K562 (cell line): ENCODE data around the gene FAM200A. TPM values are rescaled to one million over a fixed set of nuclear protein-coding genes. Genes with fewer than 3 reads are reported as not detected.

Source experiments
- CREM ChIP-seq: IDR thresholded peaks from 2 replicates; pipeline ENCODE4 v1.6.1; 2014; ENCODE audit warnings: antibody characterized with exemption, low read depth
- EP400 ChIP-seq: fragments of 450-650 bp; IDR thresholded peaks from 2 replicates; pipeline ENCODE4 v1.6.1; 2017; ENCODE audit warnings: antibody characterized with exemption, mild to moderate bottlenecking, moderate library complexity
- FOXM1 ChIP-seq, 2 experiments: fragments of 450-650 bp in 1 of 2; sonication (generic) in 1 of 2; formaldehyde crosslinking in 1 of 2; IDR thresholded peaks; 2 replicates each; pipeline versions ENCODE4 v1.6.1 to v1.9.0; 2017 to 2022; ENCODE audit warnings: low read depth in 2 of 2, mild to moderate bottlenecking in 2 of 2, missing genetic modification reagents in 1 of 2, moderate library complexity in 1 of 2
- GABPB2 ChIP-seq: fragments of 250-450 bp; sonication (Bioruptor Pico); conservative IDR thresholded peaks from 2 replicates; pipeline ENCODE4 v1.5.1; 2021; ENCODE audit warnings: mild to moderate bottlenecking
- HLTF ChIP-seq: fragments of 450-650 bp; IDR thresholded peaks from 2 replicates; pipeline ENCODE4 v1.6.1; 2016
- KHSRP ChIP-seq: fragments of 450-650 bp; IDR thresholded peaks from 2 replicates; pipeline ENCODE4 v1.6.1; 2017
- LARP7 ChIP-seq: fragments of 450-650 bp; IDR thresholded peaks from 2 replicates; pipeline ENCODE4 v1.6.1; 2016
- MAZ ChIP-seq, 2 experiments: fragments of 450-650 bp in 1 of 2; sonication (generic) in 1 of 2; formaldehyde crosslinking; IDR thresholded peaks in 1 of 2; conservative IDR thresholded peaks in 1 of 2; 2 replicates each; pipeline versions ENCODE4 v1.4.0 to v1.5.0; 2020; ENCODE audit warnings: mild to moderate bottlenecking in 1 of 2, missing genetic modification reagents in 1 of 2
- POU5F1 ChIP-seq: fragments of 150-350 bp; IDR thresholded peaks from 2 replicates; pipeline ENCODE4 v1.6.1; 2014; ENCODE audit warnings: borderline replicate concordance, low read length, low read depth, mild to moderate bottlenecking; ENCODE audit not compliant: partially characterized antibody
- PTTG1 ChIP-seq: fragments of 450-650 bp; IDR thresholded peaks from 2 replicates; pipeline ENCODE4 v1.6.1; 2016; ENCODE audit warnings: low read depth, mild to moderate bottlenecking, missing genetic modification characterization, missing compliant biosample characterization
- RB1 ChIP-seq: fragments of 450-650 bp; IDR thresholded peaks from 2 replicates; pipeline ENCODE4 v1.6.1; 2017; ENCODE audit warnings: low read depth, mild to moderate bottlenecking
- SRF ChIP-seq, 2 experiments: fragments of 250-450, 450-650 bp in 1 of 2; sonication (Bioruptor Pico) in 1 of 2; sonication (generic) in 1 of 2; formaldehyde crosslinking; IDR thresholded peaks; 2 replicates each; pipeline versions ENCODE4 v1.5.0 to v1.5.1; 2020 to 2022; ENCODE audit warnings: mild to moderate bottlenecking in 1 of 2, missing genetic modification reagents in 1 of 2
- TAF1 ChIP-seq: IDR thresholded peaks from 2 replicates; pipeline ENCODE4 v1.6.1; 2011; ENCODE audit warnings: mild to moderate bottlenecking, low read length, moderate library complexity; ENCODE audit not compliant: insufficient read depth, control insufficient read depth, severe bottlenecking; ENCODE audit errors: extremely low read depth
- TAF9B ChIP-seq: fragments of 450-650 bp; IDR thresholded peaks from 2 replicates; pipeline ENCODE4 v1.6.1; 2018; ENCODE audit warnings: mild to moderate bottlenecking; ENCODE audit not compliant: partially characterized antibody
- ZKSCAN1 ChIP-seq: fragments of 150-350 bp; IDR thresholded peaks from 2 replicates; pipeline ENCODE4 v1.6.1; 2016; ENCODE audit warnings: low read depth, low read length
- ZNF232 ChIP-seq: sonication (generic); formaldehyde crosslinking; IDR thresholded peaks from 2 replicates; pipeline ENCODE4 v1.8.0; 2022; ENCODE audit warnings: mild to moderate bottlenecking, missing genetic modification reagents
- ZNF586 ChIP-seq: fragments of 450-650 bp; formaldehyde crosslinking; conservative IDR thresholded peaks from 2 replicates; pipeline ENCODE4 v1.4.0; 2020; ENCODE audit warnings: mild to moderate bottlenecking, moderate library complexity
- polyA plus RNA-seq, 8 experiments: library from polyadenylated mRNA; depleted of rRNA in 4 of 8; stranded (reverse) in 5 of 8; unstranded in 3 of 8; fragments of >200 nt; fragmentation: Nextera tagmentation in 2 of 8; fragmentation: Illumina TruSeq in 1 of 8; extraction: Ambion mirVana in 2 of 8; extraction: Trizol in 1 of 8; gene quantifications; 2 replicates each; pipeline versions ENCODE4 v1.2.1 to v1.2.3, GENCODE V29; 2011 to 2014; ENCODE audit warnings: inconsistent platforms in 1 of 8, missing spikeins in 1 of 8
- total RNA-seq, 7 experiments: library from RNA; depleted of rRNA in 6 of 7; stranded (reverse); fragments of >200 nt in 6 of 7; fragmentation: Illumina TruSeq in 2 of 7; extraction: Trizol in 2 of 7; gene quantifications; 2 replicates each; pipeline versions ENCODE4 v1.2.1 to v1.2.3, GENCODE V29; 2011 to 2021; ENCODE audit warnings: low replicate concordance in 1 of 7
- TF ChIP-seq, protein P1 (sequence below): sonication (generic); formaldehyde crosslinking; IDR thresholded peaks from 2 replicates; pipeline ENCODE4 v1.8.0; 2023; ENCODE audit warnings: mild to moderate bottlenecking, missing genetic modification reagents
- TF ChIP-seq, protein P2 (sequence below): fragments of 450-650 bp; formaldehyde crosslinking; IDR thresholded peaks from 2 replicates; pipeline ENCODE4 v1.4.0; 2020; ENCODE audit warnings: mild to moderate bottlenecking, mixed read lengths

The FAM200A gene
- total and polyA plus RNA-seq, 9 of the 15 experiments (the other 6 are each of a cell fraction or from before 2014, with no cell fraction given) = 3.3 to 11.2 (median 8.3) TPM

DNA sequence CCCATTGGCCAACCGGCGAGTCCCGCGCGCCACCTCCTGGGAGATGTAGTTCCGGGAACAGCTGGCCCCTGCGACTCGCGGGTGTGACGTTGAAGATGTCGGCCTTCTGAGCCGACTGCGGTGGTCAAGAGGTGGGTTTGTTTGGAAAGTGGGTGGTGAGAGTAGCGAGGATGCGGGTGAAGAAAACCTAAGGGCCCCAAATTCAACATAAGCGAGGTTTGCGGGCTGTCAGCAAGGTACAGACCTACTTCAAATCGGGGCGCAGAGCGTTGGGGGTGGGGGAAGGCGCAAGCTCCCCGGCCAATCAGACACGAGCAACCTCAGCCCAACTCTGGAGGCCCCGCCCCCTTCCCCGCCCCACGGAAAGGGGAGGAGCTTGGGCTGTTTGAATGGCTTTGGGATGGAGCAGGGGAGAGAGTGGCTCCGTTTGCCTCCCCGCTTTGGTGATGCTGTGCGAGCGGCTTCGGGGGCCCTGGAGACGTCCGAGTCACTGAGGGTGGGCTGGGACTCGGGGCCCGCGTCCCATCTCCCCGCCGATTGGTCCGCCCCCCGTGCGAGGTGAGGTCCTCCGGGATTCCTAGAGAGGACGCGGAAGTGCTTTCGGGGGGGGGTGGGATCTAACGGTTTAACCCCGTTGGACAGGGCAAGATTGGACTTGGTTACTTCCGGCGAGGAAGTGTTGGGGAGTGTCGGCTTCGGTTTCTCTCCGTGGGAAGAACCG, 47.2 kb downstream of the FAM200A start, which contains the start of gene ZKSCAN5 (continued):
- TF ChIP-seq, protein P1, sequence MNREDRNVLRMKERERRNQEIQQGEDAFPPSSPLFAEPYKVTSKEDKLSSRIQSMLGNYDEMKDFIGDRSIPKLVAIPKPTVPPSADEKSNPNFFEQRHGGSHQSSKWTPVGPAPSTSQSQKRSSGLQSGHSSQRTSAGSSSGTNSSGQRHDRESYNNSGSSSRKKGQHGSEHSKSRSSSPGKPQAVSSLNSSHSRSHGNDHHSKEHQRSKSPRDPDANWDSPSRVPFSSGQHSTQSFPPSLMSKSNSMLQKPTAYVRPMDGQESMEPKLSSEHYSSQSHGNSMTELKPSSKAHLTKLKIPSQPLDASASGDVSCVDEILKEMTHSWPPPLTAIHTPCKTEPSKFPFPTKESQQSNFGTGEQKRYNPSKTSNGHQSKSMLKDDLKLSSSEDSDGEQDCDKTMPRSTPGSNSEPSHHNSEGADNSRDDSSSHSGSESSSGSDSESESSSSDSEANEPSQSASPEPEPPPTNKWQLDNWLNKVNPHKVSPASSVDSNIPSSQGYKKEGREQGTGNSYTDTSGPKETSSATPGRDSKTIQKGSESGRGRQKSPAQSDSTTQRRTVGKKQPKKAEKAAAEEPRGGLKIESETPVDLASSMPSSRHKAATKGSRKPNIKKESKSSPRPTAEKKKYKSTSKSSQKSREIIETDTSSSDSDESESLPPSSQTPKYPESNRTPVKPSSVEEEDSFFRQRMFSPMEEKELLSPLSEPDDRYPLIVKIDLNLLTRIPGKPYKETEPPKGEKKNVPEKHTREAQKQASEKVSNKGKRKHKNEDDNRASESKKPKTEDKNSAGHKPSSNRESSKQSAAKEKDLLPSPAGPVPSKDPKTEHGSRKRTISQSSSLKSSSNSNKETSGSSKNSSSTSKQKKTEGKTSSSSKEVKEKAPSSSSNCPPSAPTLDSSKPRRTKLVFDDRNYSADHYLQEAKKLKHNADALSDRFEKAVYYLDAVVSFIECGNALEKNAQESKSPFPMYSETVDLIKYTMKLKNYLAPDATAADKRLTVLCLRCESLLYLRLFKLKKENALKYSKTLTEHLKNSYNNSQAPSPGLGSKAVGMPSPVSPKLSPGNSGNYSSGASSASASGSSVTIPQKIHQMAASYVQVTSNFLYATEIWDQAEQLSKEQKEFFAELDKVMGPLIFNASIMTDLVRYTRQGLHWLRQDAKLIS = 0 out of 2 replicates have a peak, but pooled peaks have one; percentile 90
- TF ChIP-seq SRF (CRISPR knock-in tag; IDR thresholded peaks at IDR 0.05) (0 out of 4 replicates have a peak, but pooled peaks of 1 of the 2 experiments have one; percentile 68), LARP7 (0 out of 2 replicates have a peak, but pooled peaks have one; percentile 6), TAF1 (peak; percentile 99), RB1 (peak; percentile 47), GABPB2 (CRISPR knock-in tag) (no peak), ZKSCAN1 (0 out of 2 replicates have a peak, but pooled peaks have one; percentile 20), POU5F1 (peak; percentile 74), FOXM1 (IDR thresholded peaks at IDR 0.05; ENCODE audit: low read depth) (peak; percentile 73), FOXM1 (CRISPR knock-in tag; IDR thresholded peaks at IDR 0.05; ENCODE audit: low read depth) (0 out of 2 replicates have a peak, but pooled peaks have one; percentile 29), EP400 (peak; percentile 93), ZNF586 (CRISPR knock-in tag) (no peak), KHSRP (peak; percentile 48; the same call in 1 of the 2 replicates), PTTG1 (no peak), ZNF232 (peak; percentile 82; the same call in 1 of the 2 replicates), TAF9B (peak; percentile 93), HLTF (no peak), CREM (peak; percentile 96), MAZ (CRISPR knock-in tag; conservative IDR thresholded peaks at IDR 0.05 in 1 of 2, IDR thresholded peaks at IDR 0.05 in 1 of 2) (peak; percentile 70 to 86)
- TF ChIP-seq, protein P2, sequence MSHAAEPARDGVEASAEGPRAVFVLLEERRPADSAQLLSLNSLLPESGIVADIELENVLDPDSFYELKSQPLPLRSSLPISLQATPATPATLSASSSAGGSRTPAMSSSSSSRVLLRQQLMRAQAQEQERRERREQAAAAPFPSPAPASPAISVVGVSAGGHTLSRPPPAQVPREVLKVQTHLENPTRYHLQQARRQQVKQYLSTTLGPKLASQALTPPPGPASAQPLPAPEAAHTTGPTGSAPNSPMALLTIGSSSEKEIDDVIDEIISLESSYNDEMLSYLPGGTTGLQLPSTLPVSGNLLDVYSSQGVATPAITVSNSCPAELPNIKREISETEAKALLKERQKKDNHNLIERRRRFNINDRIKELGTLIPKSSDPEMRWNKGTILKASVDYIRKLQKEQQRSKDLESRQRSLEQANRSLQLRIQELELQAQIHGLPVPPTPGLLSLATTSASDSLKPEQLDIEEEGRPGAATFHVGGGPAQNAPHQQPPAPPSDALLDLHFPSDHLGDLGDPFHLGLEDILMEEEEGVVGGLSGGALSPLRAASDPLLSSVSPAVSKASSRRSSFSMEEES = no peak
